Right cardiac atrium (tissue), 5 donors: ENCODE results near the gene ABCA7. TPM values are rescaled to one million over a fixed set of nuclear protein-coding genes. Genes with fewer than 3 reads are reported as not detected.

Experiments used
- ATAC-seq, 2 donors: fragments of 200-7000 bp; cut with Tn5 transposase; one replicate each; pipeline versions ENCODE4 v1.8.0 to v1.9.1; 2020; ENCODE audit warnings: moderate library complexity in 2 of 2, mild to moderate bottlenecking in 1 of 2
- DNase-seq, 3 donors: peaks; one replicate each; pipeline ENCODE4 v3.0.0-alpha.2; 2020
- H3K27ac ChIP-seq: one replicate; pipeline ENCODE4 v1.5.1; 2013; ENCODE audit warnings: mild to moderate bottlenecking, low read length, control low read depth, moderate library complexity
- H3K27me3 ChIP-seq: one replicate; pipeline ENCODE4 v1.6.1; 2013; ENCODE audit not compliant: control insufficient read depth, insufficient read depth
- H3K4me1 ChIP-seq: one replicate; pipeline ENCODE4 v1.6.1; 2013; ENCODE audit warnings: low read length; ENCODE audit not compliant: control insufficient read depth, insufficient read depth
- H3K4me3 ChIP-seq: one replicate; pipeline ENCODE4 v1.5.1; 2013; ENCODE audit warnings: low read length, control low read depth
- H3K9me3 ChIP-seq: one replicate; pipeline ENCODE4 v1.6.1; 2013; ENCODE audit warnings: low read length; ENCODE audit not compliant: control insufficient read depth
- WGBS: extraction: QIAGEN DNeasy Blood & Tissue Kit; methylation state at CpG from one replicate; pipeline ENCODE4 v1.1.7; 2013; 5-methylcytosine and 5-hydroxymethylcytosine counted together
- intact Hi-C, 4 donors: fragments of 100-400 bp; cut with DNase I; formaldehyde crosslinking; loops; one replicate each; pipeline versions ENCODE4 v1.11.0 to v1.14.0; 2022 to 2023
- polyA plus RNA-seq: library from polyadenylated mRNA; stranded (reverse); fragments of 200-250 nt; gene quantifications from one replicate; pipeline ENCODE4 v1.2.3, GENCODE V29; 2013
- total RNA-seq, 4 donors: library from RNA; stranded (reverse); fragmentation: NEBNext Ultra II Directional; extraction: Animal tissue kit (Norgen Biotek cat#: 25700); gene quantifications; one replicate each; pipeline ENCODE4 v1.2.1, GENCODE V29; 2021
- donor health status: healthy with polysubstance abuse.
- donor health status: DM: no; HTN: yes; CAD: no.
- donor health status: DM: no; HTN: no; CAD: no.
- donor health status: DM: no; HTN: yes; CAD: no; lungs with severe emphysema.
- donor health status: DM: yes; HTN: yes; CAD: no.

ABCA7 gene
- total and polyA plus RNA-seq, 5 donors = 7.3 to 10.4 (median 9.1) TPM

- intact Hi-C loops = no loop called here
- Histone ChIP-seq H3K27me3 (no peaks in the 10 kb centered on the region), H3K4me1 (no peaks in the 10 kb centered on the region), H3K9me3 (no peaks in the 10 kb centered on the region), H3K4me3 (no peak overlapping the region), H3K27ac (no peak overlapping the region)
- WGBS = 62% methylated on average over 27 of the region's 27 CpGs
- DNase-seq (peak; percentile 58 to 83 (median 78)), ATAC-seq (peak; percentile 38 to 43)
Observed at GRCh38 chr19:1087813-1088415, 48.0 kb downstream of the ABCA7 start.

GRCh38 chr19:1088416-1089010, 48.6 kb downstream of the ABCA7 start:
- intact Hi-C loops = no loop called here
- DNase-seq (peak in 2 of 3 donors; percentile 75 to 76), ATAC-seq (peak; percentile 10 to 30)
- H3K27ac ChIP-seq = no peak overlapping the region
- H3K4me1 ChIP-seq = no peaks in the 10 kb centered on the region
- 86% methylated on average over 27 of the region's 27 CpGs for whole genome bisulfite sequencing
- no peaks in the 10 kb centered on the region for H3K27me3 ChIP-seq
- H3K9me3 ChIP-seq = no peaks in the 10 kb centered on the region
- H3K4me3 ChIP-seq = no peak overlapping the region

DNA sequence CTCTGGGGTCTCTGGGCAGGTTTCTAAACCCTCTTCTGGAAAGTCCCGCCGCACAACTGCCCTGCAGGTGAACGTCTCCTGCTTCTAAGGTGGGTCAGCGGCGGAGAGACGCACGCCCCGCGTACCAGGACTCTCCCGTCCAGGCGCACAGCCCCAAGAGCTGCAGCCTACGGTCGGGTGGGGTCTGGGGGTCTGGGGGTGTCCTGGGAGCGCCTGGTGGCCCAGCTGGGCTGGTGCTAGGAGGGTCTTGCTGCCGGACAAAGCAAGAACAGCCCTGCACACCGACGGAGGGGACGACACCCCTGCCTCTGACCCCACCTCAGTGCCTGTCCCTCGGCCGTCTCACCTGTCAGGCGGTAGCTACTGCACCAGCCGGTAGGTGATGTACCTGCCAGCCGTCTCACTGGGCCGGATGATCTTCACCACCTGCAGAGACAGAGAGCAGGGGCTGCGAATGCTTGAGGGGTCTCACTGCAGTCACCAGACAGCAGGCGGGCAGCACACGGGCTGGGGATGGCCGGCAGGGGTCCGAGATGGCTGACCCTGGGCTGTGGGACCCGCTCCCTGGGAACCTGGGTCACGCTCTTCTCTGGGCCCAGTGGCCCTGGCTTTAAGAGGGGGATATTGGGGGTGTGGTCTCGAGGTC, 49.3 kb downstream of the ABCA7 start:
- Histone ChIP-seq H3K27ac (no peak overlapping the region), H3K9me3 (no peaks in the 10 kb centered on the region), H3K4me3 (no peak overlapping the region), H3K4me1 (peaks cover 4% of the 10 kb centered on the region), H3K27me3 (no peaks in the 10 kb centered on the region)
- 93% methylated on average over 32 of the region's 32 CpGs for WGBS
- ATAC-seq (no peak), DNase-seq (peak in 2 of 3 donors; percentile 53 to 68)
- intact Hi-C loops = no loop called here

DNA sequence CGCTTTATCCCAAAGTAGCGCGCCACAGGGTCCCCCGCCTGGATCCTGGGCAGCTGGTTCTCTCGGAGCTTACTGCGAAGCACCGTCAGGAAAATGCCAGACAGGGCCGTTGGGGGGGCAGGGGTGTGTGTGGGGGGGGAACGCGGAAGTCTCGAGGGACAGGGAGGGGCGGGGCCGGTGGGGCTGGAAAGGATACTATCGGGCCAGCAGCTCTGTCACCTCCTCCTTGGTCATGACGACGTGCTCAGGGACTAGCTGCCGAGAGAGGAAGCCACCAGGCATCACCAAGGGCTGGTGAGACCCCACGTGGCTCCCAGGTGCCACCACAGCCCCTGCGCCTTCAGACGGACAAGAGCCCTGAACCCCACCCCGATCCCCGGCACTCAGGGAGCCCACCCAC, 50.0 kb downstream of the ABCA7 start:
- Histone ChIP-seq H3K4me3 (no peak overlapping the region), H3K4me1 (peaks cover 4% of the 10 kb centered on the region), H3K27ac (no peak overlapping the region), H3K9me3 (no peaks in the 10 kb centered on the region), H3K27me3 (no peaks in the 10 kb centered on the region)
- 75% methylated on average over 22 of the region's 22 CpGs for WGBS
- intact Hi-C loops = loop anchor here in 1 of 4 donors (10.0 kb wide), 1 partner anchor 45 kb away; the partner anchor contains the start of gene ABCA7
- DNase-seq = peak in 1 of 3 donors; percentile 55
- no peak for ATAC-seq

DNA sequence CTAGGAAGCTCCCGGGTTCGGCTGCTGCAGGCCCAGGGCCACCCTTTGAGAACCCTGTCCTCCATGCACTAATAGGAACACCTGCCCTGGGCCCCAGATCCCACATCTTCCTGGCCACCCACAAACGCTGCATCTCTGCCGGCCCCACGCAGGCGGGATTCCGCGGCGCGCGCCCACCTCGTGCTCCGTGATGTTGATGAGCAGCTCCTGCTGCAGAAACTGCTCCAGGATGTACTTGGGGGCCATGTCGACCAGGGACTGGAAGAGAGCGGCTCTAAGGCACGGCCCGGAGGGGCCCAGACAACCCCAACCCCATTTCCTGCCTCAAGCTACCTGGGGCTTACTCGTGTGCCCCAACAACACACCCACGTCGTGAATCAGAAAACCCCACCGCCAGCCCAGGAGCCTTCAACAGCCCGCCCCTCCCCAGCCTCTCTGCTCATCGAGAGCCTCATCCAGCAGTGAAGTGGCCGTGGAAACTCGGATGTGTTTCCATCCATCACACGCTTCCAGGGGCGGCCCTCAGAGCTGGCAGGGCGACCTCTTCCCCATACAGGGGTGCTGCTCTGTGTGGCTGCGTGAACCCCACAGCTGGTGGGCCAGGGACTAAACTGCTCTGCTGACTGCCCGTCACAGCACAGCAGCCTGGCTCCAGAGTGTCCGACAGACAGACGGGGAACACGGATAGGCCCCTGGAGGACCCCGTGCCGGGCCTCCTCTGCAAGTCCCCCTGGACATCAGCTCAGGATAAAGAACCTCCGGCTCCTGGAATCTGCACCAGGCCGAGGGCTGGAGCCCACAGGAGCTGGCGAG, 51.0 kb downstream of the ABCA7 start:
- intact Hi-C loops = loop anchor here in 1 of 4 donors (10.0 kb wide), 1 partner anchor 46 kb away; the partner anchor contains the start of gene ABCA7
- WGBS = 91% methylated on average over 38 of the region's 38 CpGs
- H3K4me1 ChIP-seq = peaks cover 4% of the 10 kb centered on the region
- H3K9me3 ChIP-seq = no peaks in the 10 kb centered on the region
- H3K4me3 ChIP-seq = no peak overlapping the region
- H3K27ac ChIP-seq = no peak overlapping the region
- ATAC-seq (no peak), DNase-seq (no peak)
- H3K27me3 ChIP-seq = no peaks in the 10 kb centered on the region

DNA sequence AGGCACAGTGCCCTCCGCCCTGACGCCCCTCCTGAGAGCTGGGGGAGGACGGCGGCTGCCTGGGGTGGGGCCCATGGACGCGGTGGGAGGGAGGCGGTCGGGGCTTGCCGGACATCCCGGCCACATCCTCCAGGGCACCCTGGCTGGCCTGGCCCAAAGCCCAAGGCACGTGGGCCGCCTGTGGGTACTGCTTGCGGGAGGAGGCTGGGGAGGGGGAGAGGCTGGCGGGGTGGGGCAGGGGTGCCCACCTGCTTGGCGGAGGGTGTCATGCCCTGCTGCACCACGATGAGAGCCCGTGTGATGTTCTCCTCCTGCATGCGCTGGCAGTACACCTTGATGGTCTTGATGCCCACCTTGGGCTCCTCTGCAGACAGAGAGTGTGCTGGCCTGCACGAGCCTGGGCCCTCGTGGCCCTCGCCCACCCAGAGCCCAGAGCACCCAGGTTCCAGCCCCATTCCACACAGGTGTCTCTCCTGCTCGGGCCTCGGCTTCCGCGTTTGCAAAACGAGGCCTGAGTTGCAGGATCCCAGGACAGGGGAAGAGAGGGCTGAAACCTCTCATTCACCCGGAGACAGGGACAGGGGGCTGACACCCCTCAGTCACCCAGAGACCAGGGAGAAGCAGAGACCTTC, 51.8 kb downstream of the ABCA7 start:
- intact Hi-C loops = loop anchor here in 1 of 4 donors (10.0 kb wide), 1 partner anchor 47 kb away; the partner anchor contains the start of gene ABCA7
- WGBS = 87% methylated on average over 27 of the region's 27 CpGs

GRCh38 chr19:1093330-1093729, 53.4 kb downstream of the ABCA7 start:
- DNase-seq (peak in 1 of 3 donors; percentile 48), ATAC-seq (no peak)
- Histone ChIP-seq H3K4me3 (no peak overlapping the region), H3K27me3 (no peaks in the 10 kb centered on the region), H3K27ac (no peak overlapping the region), H3K9me3 (no peaks in the 10 kb centered on the region), H3K4me1 (peaks cover 7% of the 10 kb centered on the region)
- intact Hi-C loops = loop anchor here in 1 of 4 donors (10.0 kb wide), 1 partner anchor 49 kb away; the partner anchor contains the start of gene ABCA7
- 85% methylated on average over 15 of the region's 15 CpGs for WGBS

More for the DNA sequence above, 51.8 kb downstream of the ABCA7 start:
- peaks cover 4% of the 10 kb centered on the region for H3K4me1 ChIP-seq
- H3K27ac ChIP-seq = no peak overlapping the region
- DNase-seq (peak in 1 of 3 donors; percentile 63), ATAC-seq (no peak)
- H3K9me3 ChIP-seq = no peaks in the 10 kb centered on the region
- no peak overlapping the region for H3K4me3 ChIP-seq
- no peaks in the 10 kb centered on the region for H3K27me3 ChIP-seq

DNA sequence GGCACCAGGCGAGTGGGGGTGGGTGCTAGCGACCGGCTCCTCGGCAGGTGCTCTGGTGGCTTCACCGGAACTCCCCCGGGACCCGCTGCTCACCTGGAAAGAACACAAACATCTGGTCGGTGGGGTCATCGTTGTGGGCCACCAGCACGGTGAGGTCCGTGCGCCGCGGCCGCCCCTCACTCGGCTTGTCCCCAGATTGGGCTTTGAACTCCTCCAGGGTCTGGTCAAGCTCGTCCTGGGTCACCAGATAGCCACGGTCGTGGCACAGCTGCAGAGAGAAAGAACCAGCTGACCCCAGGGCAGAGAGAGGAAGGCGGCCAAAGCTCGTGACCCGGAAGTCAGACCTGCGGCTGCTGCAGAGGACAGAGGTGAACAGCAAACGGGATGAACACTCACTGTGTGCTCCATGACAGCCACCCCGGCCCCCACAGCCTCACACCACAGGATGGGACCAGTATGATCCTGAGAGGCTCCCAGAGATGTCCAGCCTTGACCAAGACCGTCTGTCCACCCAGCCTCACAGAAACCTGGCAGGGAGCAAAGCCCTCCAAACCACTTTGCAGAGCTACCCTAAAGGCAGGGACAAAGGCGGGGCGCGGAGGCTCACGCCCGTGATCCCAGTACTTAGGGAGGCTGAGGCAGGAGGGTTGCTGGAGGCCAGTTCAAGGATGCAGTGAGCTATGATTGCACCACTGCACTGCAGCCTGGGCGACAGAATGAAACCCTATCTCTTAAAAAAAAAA, 54.1 kb downstream of the ABCA7 start:
- H3K4me1 ChIP-seq = peaks cover 11% of the 10 kb centered on the region
- H3K27me3 ChIP-seq = no peaks in the 10 kb centered on the region
- peak in 2 of 3 donors; percentile 17 to 63 for DNase-seq
- no peak overlapping the region for H3K27ac ChIP-seq
- 62% methylated on average over 32 of the region's 32 CpGs for WGBS
- no peak for ATAC-seq
- H3K9me3 ChIP-seq = no peaks in the 10 kb centered on the region
- intact Hi-C loops = loop anchor here in 1 of 4 donors (10.0 kb wide), 1 partner anchor 49 kb away; the partner anchor contains the start of gene ABCA7
- H3K4me3 ChIP-seq = peak overlapping the region; percentile 70

GRCh38 chr19:1094655-1094977, 54.7 kb downstream of the ABCA7 start:
- no peaks in the 10 kb centered on the region for H3K27me3 ChIP-seq
- WGBS = 1% methylated on average over 19 of the region's 19 CpGs
- H3K4me1 ChIP-seq = peaks cover 14% of the 10 kb centered on the region
- intact Hi-C loops = loop anchor here in 1 of 4 donors (10.0 kb wide), 1 partner anchor 50 kb away; the partner anchor contains the start of gene ABCA7
- peak overlapping the region; percentile 70 for H3K4me3 ChIP-seq
- DNase-seq = no peak
- H3K9me3 ChIP-seq = no peaks in the 10 kb centered on the region
- no peak overlapping the region for H3K27ac ChIP-seq
- no peak for ATAC-seq
